Right atrium auricular region (tissue), 2 donors: ENCODE measurements around the gene ADAMTS2. TPM values are rescaled to one million over a fixed set of nuclear protein-coding genes. Genes with fewer than 3 reads are reported as not detected.

Experiments used
- DNase-seq: peaks from one replicate; pipeline ENCODE4 v3.0.0-alpha.2; 2019; ENCODE audit warnings: low spot score
- H3K27ac ChIP-seq, 2 donors: fragments of 200-600 bp; sonication (generic); 1 replicate in 1 of 2; 2 replicates in 1 of 2; pipeline ENCODE4 v1.5.1; 2016 to 2019
- H3K27me3 ChIP-seq, 2 donors: fragments of 200-600 bp; sonication (generic); one replicate each; pipeline versions ENCODE4 v1.5.1 to v1.6.0; 2017 to 2019
- H3K36me3 ChIP-seq: fragments of 200-600 bp; sonication (generic); one replicate; pipeline ENCODE4 v1.5.1; 2016
- H3K4me1 ChIP-seq, 2 donors: fragments of 200-600 bp; sonication (generic); one replicate each; pipeline versions ENCODE4 v1.5.1 to v1.6.0; 2017 to 2019
- H3K4me3 ChIP-seq, 2 donors: fragments of 200-600 bp; sonication (generic); 1 replicate in 1 of 2; 2 replicates in 1 of 2; pipeline ENCODE4 v1.5.1; 2017 to 2019; ENCODE audit warnings: mild to moderate bottlenecking in 1 of 2, moderate library complexity in 1 of 2
- H3K9me3 ChIP-seq, 2 donors: fragments of 200-600 bp; sonication (generic); one replicate each; pipeline ENCODE4 v1.5.1; 2019
- total RNA-seq, 2 donors: library from RNA; depleted of rRNA; stranded (reverse); fragments of >200 nt; gene quantifications; one replicate each; pipeline ENCODE4 v1.1.0, GENCODE V29; 2016
- TF ChIP-seq, protein P1 (sequence below), 2 donors: fragments of 200-600 bp; sonication (generic); IDR thresholded peaks; one replicate each; pipeline ENCODE4 v1.5.1; 2019; ENCODE audit warnings: antibody characterized with exemption in 2 of 2

Gene ADAMTS2
- total RNA-seq, 2 donors from 2014 or later, result 13.6 to 13.7 TPM

DNA sequence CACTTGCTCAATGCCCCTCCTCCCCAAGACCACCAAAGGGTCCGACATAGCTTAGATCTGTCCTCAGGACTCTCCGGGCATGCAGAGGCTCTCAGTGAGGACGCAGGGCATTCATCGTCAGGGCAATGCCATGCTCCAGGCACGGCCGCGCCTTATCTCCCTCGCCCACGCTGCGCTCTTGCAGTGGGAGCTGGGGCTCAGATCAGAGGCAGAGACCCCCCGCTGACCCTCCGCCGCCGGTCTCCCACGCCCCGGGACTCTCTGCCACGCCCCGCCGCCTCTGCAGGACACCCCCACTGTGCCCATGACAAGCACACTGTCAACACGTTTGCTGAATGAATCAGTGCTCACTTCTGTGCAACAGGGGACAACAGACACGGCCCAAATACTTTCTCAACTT lies 140.7 kb downstream of the ADAMTS2 start:
- no peak overlapping the region for H3K27ac ChIP-seq
- no peak overlapping the region for H3K4me3 ChIP-seq
- no peak for DNase-seq
- TF ChIP-seq, protein P1, sequence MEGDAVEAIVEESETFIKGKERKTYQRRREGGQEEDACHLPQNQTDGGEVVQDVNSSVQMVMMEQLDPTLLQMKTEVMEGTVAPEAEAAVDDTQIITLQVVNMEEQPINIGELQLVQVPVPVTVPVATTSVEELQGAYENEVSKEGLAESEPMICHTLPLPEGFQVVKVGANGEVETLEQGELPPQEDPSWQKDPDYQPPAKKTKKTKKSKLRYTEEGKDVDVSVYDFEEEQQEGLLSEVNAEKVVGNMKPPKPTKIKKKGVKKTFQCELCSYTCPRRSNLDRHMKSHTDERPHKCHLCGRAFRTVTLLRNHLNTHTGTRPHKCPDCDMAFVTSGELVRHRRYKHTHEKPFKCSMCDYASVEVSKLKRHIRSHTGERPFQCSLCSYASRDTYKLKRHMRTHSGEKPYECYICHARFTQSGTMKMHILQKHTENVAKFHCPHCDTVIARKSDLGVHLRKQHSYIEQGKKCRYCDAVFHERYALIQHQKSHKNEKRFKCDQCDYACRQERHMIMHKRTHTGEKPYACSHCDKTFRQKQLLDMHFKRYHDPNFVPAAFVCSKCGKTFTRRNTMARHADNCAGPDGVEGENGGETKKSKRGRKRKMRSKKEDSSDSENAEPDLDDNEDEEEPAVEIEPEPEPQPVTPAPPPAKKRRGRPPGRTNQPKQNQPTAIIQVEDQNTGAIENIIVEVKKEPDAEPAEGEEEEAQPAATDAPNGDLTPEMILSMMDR (IDR thresholded peaks at IDR 0.05), result no peak
- H3K27me3 ChIP-seq, result no peaks in the 10 kb centered on the region
- no peaks in the 10 kb centered on the region for H3K4me1 ChIP-seq
- no peaks in the 10 kb centered on the region for H3K9me3 ChIP-seq
- H3K36me3 ChIP-seq, result no peaks in the 10 kb centered on the region

DNA sequence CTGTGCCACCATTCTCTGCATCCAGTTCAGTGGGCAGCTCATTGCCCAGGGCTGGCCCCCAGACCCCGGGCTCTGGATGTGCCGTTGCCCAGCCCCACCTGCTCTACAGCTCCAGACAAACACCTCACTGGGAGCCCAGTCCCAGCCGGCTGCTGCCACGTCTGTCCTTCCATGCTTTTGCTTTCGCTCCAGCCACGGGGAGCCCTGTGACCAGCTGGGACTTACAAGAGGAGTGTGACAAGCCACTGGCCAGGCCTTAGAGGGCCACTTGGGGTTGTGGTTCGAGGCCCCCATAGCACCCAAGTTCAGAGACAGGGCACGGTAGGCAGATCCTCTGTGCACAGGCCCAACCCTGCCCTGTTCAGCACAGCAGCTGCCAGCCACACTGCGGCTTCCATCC lies 142.0 kb downstream of the ADAMTS2 start:
- Histone ChIP-seq H3K27me3 (no peaks in the 10 kb centered on the region), H3K27ac (no peak overlapping the region), H3K9me3 (no peaks in the 10 kb centered on the region), H3K36me3 (no peaks in the 10 kb centered on the region), H3K4me1 (no peaks in the 10 kb centered on the region), H3K4me3 (no peak overlapping the region)
- TF ChIP-seq, protein P1 (IDR thresholded peaks at IDR 0.05), result no peak
- DNase-seq, result no peak

DNA sequence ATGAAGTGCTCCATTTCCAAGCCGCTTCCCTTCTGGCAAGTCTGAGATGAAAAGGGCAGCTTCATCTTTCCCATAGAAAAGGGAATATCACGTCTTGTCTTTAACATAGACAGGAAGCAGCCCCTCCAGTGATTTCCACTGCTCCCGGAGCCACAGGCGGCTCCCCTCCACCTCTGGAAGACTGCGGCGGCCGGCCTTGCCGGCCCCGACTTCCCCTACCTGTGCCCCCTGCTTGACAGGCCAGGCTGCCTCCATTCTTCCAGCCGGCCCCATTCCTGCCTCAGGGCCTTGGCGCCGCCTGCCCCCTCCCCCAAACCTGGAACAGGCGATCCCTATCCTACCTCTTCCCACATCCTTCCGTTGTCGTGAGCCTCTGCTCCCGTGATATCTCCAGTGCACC lies 143.3 kb downstream of the ADAMTS2 start:
- H3K27me3 ChIP-seq, result no peaks in the 10 kb centered on the region
- TF ChIP-seq, protein P1 (IDR thresholded peaks at IDR 0.05), result no peak
- no peak for DNase-seq
- no peaks in the 10 kb centered on the region for H3K36me3 ChIP-seq
- H3K27ac ChIP-seq, result no peak overlapping the region
- H3K4me1 ChIP-seq, result no peaks in the 10 kb centered on the region
- H3K4me3 ChIP-seq, result no peak overlapping the region
- no peaks in the 10 kb centered on the region for H3K9me3 ChIP-seq

DNA sequence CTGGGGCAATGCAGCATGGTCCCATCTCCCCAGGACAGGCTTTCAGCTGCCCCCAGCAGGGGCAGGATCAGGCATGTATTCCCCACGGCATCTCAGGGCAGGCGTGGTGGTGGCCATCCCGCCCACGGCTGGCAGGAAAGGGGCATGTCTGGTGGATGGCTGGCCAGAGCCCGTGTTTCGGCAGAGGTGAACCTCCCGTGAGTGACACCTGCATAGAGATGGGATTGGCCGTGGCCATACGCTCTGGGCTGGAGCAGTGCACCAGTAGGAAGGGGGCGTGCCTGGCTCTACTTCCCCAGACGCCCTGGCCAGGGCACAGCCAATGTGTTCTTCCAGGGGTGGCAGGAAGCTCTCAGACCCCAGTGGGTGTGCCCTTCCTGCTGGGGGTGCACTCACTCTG lies 146.0 kb downstream of the ADAMTS2 start:
- TF ChIP-seq, protein P1 (IDR thresholded peaks at IDR 0.05), result no peak
- DNase-seq, result no peak
- Histone ChIP-seq H3K4me1 (no peaks in the 10 kb centered on the region), H3K27me3 (no peaks in the 10 kb centered on the region), H3K27ac (no peak overlapping the region), H3K36me3 (no peaks in the 10 kb centered on the region), H3K9me3 (no peaks in the 10 kb centered on the region), H3K4me3 (no peak overlapping the region)

DNA sequence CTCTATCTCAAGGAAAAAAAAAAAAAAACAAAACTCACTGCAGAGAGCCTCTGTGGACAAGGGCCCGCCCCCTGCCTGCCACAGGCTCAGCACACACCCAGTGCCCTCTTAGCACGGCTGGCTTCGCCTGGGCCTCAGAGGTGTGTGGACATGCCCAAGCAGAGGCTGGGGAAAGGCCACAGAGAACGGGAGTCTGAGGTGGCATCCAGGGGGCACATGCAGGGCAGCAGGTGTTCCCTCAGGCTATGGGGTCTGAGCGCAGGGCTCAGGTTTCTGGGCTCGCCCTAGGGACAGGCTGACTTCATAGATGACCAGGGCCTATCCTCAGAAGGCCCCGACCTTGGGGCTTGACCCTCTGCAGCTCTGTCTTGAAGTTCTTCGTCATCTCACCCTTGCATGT lies 146.4 kb downstream of the ADAMTS2 start:
- Histone ChIP-seq H3K4me1 (no peaks in the 10 kb centered on the region), H3K36me3 (no peaks in the 10 kb centered on the region), H3K27me3 (no peaks in the 10 kb centered on the region), H3K4me3 (no peak overlapping the region), H3K9me3 (no peaks in the 10 kb centered on the region), H3K27ac (no peak overlapping the region)
- TF ChIP-seq, protein P1 (IDR thresholded peaks at IDR 0.05), result no peak
- no peak for DNase-seq

DNA sequence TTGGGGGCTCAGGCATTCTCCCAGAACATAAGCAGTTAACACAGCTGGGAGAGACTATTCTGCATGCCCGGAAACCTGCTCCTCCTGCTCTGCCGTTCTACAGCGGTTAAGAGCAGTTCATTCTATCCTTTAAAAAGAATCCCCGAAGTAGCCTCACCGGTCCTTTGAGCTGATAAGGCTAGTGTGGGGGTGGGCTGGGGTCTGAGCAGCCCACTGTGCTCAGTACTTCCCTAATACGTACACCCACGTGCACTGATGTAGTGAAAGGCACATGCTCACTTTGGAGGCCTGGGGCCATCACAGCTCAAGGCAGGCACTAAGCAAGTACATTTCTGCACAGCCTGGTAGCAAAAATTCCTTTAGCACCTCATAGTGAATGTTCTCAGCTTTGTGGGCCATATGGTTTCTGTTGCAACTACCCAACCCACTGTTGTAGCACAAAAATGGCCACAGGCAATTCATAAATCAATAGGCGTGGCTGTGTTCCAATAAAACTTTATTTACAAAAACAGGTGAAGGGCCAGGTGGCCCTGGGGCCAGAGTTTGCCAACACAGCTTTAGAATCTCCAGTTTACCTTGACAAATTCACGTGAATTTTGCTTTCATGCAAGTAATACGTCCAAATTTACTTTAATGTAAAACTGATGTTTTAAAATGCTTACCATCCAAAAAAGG lies 148.7 kb downstream of the ADAMTS2 start:
- Histone ChIP-seq H3K27me3 (no peaks in the 10 kb centered on the region), H3K27ac (no peak overlapping the region), H3K36me3 (no peaks in the 10 kb centered on the region), H3K4me1 (no peaks in the 10 kb centered on the region), H3K4me3 (no peak overlapping the region), H3K9me3 (no peaks in the 10 kb centered on the region)
- DNase-seq, result no peak
- TF ChIP-seq, protein P1 (IDR thresholded peaks at IDR 0.05), result no peak
